H9 (cell line): ENCODE measurements around the gene MX2. TPM values are rescaled to one million over a fixed set of nuclear protein-coding genes. Genes with fewer than 3 reads are reported as not detected.

Source experiments
- DNase-seq: peaks from one replicate; pipeline ENCODE4 v3.0.0-alpha.2; 2017
- H2AFZ ChIP-seq: one replicate; pipeline ENCODE4 v1.6.1; 2013; ENCODE audit warnings: mild to moderate bottlenecking, low read length, control low read depth, moderate library complexity
- H2AK5ac ChIP-seq: 2 replicates; pipeline ENCODE4 v1.6.1; 2013; ENCODE audit warnings: low read length, control low read depth, mixed read lengths; ENCODE audit not compliant: insufficient read length
- H2BK120ac ChIP-seq: one replicate; pipeline ENCODE4 v1.6.1; 2013; ENCODE audit warnings: low read depth, mild to moderate bottlenecking, low read length, control low read depth, inconsistent platforms; ENCODE audit not compliant: poor library complexity, severe bottlenecking
- H2BK12ac ChIP-seq: 2 replicates; pipeline ENCODE4 v1.6.1; 2013; ENCODE audit warnings: low read length, control low read depth, mixed read lengths, low read depth; ENCODE audit not compliant: insufficient read length
- H2BK15ac ChIP-seq: 2 replicates; pipeline ENCODE4 v1.6.1; 2013; ENCODE audit warnings: low read depth, low read length, control low read depth
- H2BK20ac ChIP-seq: one replicate; pipeline ENCODE4 v1.6.1; 2013; ENCODE audit warnings: low read depth, mild to moderate bottlenecking, low read length, control low read depth, inconsistent platforms; ENCODE audit not compliant: poor library complexity, severe bottlenecking
- H2BK5ac ChIP-seq: 2 replicates; pipeline ENCODE4 v1.6.1; 2013; ENCODE audit warnings: low read length, control low read depth, mixed read lengths; ENCODE audit not compliant: insufficient read length
- H3K14ac ChIP-seq: 2 replicates; pipeline ENCODE4 v1.6.1; 2013; ENCODE audit warnings: low read length, control low read depth; ENCODE audit not compliant: insufficient read depth
- H3K18ac ChIP-seq: 2 replicates; pipeline ENCODE4 v1.6.1; 2013; ENCODE audit warnings: low read depth, mild to moderate bottlenecking, mixed read lengths, low read length, control low read depth; ENCODE audit not compliant: insufficient read length
- H3K23ac ChIP-seq: 2 replicates; pipeline ENCODE4 v1.6.1; 2013; ENCODE audit warnings: low read length, control low read depth, mixed read lengths, low read depth; ENCODE audit not compliant: insufficient read length
- H3K23me2 ChIP-seq: 2 replicates; pipeline ENCODE4 v1.6.1; 2013; ENCODE audit warnings: low read depth, mild to moderate bottlenecking, mixed read lengths, low read length, control low read depth; ENCODE audit not compliant: insufficient read length, poor library complexity, severe bottlenecking
- H3K27ac ChIP-seq: 2 replicates; pipeline ENCODE4 v1.5.1; 2013; ENCODE audit warnings: low read length, control low read depth, mixed read lengths, low read depth; ENCODE audit not compliant: insufficient read length
- H3K27me3 ChIP-seq: 2 replicates; pipeline ENCODE4 v1.6.1; 2013; ENCODE audit warnings: low read length, control low read depth, inconsistent platforms; ENCODE audit not compliant: insufficient read depth
- H3K4ac ChIP-seq: 2 replicates; pipeline ENCODE4 v1.6.1; 2013; ENCODE audit warnings: low read depth, mild to moderate bottlenecking, control low read depth, inconsistent platforms, low read length, moderate library complexity
- H3K4me1 ChIP-seq: 2 replicates; pipeline ENCODE4 v1.6.1; 2013; ENCODE audit warnings: low read length, control low read depth, inconsistent platforms; ENCODE audit not compliant: insufficient read depth
- H3K4me2 ChIP-seq: 2 replicates; pipeline ENCODE4 v1.6.1; 2013; ENCODE audit warnings: low read length, control low read depth, mixed read lengths; ENCODE audit not compliant: insufficient read length, insufficient read depth
- H3K56ac ChIP-seq: 2 replicates; pipeline ENCODE4 v1.6.1; 2013; ENCODE audit warnings: low read depth, mild to moderate bottlenecking, mixed read lengths, low read length, control low read depth; ENCODE audit not compliant: insufficient read length
- H3K79me1 ChIP-seq: 2 replicates; pipeline ENCODE4 v1.6.1; 2013; ENCODE audit warnings: low read depth, mild to moderate bottlenecking, moderate library complexity, low read length, control low read depth, inconsistent platforms; ENCODE audit not compliant: insufficient read depth, poor library complexity, severe bottlenecking
- H3K79me2 ChIP-seq: 2 replicates; pipeline ENCODE4 v1.6.1; 2013; ENCODE audit warnings: low read length, control low read depth, inconsistent platforms; ENCODE audit not compliant: insufficient read depth
- H3K9ac ChIP-seq: 2 replicates; pipeline ENCODE4 v1.6.1; 2013; ENCODE audit warnings: low read length, control low read depth, mixed read lengths; ENCODE audit not compliant: insufficient read length; ENCODE audit errors: extremely low read depth
- H3K9me3 ChIP-seq: one replicate; pipeline ENCODE4 v1.6.1; 2013; ENCODE audit warnings: low read depth, low read length, inconsistent platforms; ENCODE audit not compliant: control insufficient read depth
- H3T11ph ChIP-seq: one replicate; pipeline ENCODE4 v1.6.1; 2013; ENCODE audit warnings: mild to moderate bottlenecking, low read length, control low read depth, inconsistent platforms
- H4K20me1 ChIP-seq: one replicate; pipeline ENCODE4 v1.6.1; 2013; ENCODE audit not compliant: control insufficient read depth, insufficient read length, insufficient read depth
- H4K5ac ChIP-seq: 2 replicates; pipeline ENCODE4 v1.6.1; 2013; ENCODE audit warnings: low read depth, mild to moderate bottlenecking, mixed read lengths, low read length, control low read depth; ENCODE audit not compliant: insufficient read length
- H4K8ac ChIP-seq: replicated peaks from 2 replicates; pipeline ENCODE4 v1.6.1; 2013; ENCODE audit warnings: low read length, control low read depth, mixed read lengths, low read depth; ENCODE audit not compliant: insufficient read length
- H4K91ac ChIP-seq: 2 replicates; pipeline ENCODE4 v1.6.1; 2013; ENCODE audit warnings: low read depth, mild to moderate bottlenecking, moderate library complexity, mixed read lengths, low read length, control low read depth; ENCODE audit not compliant: insufficient read length
- H3K27ac Mint-ChIP-seq, 3 experiments: 2 replicates in 2 of 3; 3 replicates in 1 of 3; pipeline ENCODE4 v1.8.0; 2020 to 2021; ENCODE audit warnings: mixed read lengths in 3 of 3, mild to moderate bottlenecking in 1 of 3, moderate library complexity in 1 of 3
- H3K27me3 Mint-ChIP-seq: 2 replicates; pipeline ENCODE4 v1.8.0; 2021; ENCODE audit warnings: low read depth, mild to moderate bottlenecking, moderate library complexity, mixed read lengths
- H3K36me3 Mint-ChIP-seq, 3 experiments: 2 replicates in 2 of 3; 3 replicates in 1 of 3; pipeline ENCODE4 v1.8.0; 2020 to 2021; ENCODE audit warnings: low read depth in 3 of 3, mixed read lengths in 3 of 3; ENCODE audit not compliant: insufficient read depth in 1 of 3
- H3K4me1 Mint-ChIP-seq, 2 experiments: 2 replicates each; pipeline ENCODE4 v1.8.0; 2020; ENCODE audit warnings: mixed read lengths in 2 of 2
- H3K4me3 Mint-ChIP-seq, 2 experiments: 2 replicates in 1 of 2; 3 replicates in 1 of 2; pipeline ENCODE4 v1.8.0; 2020 to 2021; ENCODE audit warnings: mild to moderate bottlenecking in 2 of 2, mixed read lengths in 2 of 2, moderate library complexity in 1 of 2
- H3K9me3 Mint-ChIP-seq, 2 experiments: 2 replicates in 1 of 2; 3 replicates in 1 of 2; pipeline ENCODE4 v1.8.0; 2020; ENCODE audit warnings: mild to moderate bottlenecking in 2 of 2, mixed read lengths in 2 of 2, moderate library complexity in 1 of 2
- WGBS: extraction: QIAGEN DNeasy Blood & Tissue Kit; methylation state at CpG from one replicate; pipeline ENCODE4 v1.1.7; 2013; ENCODE audit warnings: missing lambda C conversion rate, low lambda C conversion rate, mixed read lengths; ENCODE audit not compliant: insufficient read length; ENCODE audit errors: extremely low coverage; 5-methylcytosine and 5-hydroxymethylcytosine counted together
- total RNA-seq: library from RNA; stranded (reverse); gene quantifications from 2 replicates; pipeline ENCODE4 v1.2.1, GENCODE V29; 2021
- TF ChIP-seq, protein P1 (sequence below): fragments of 200-600 bp; sonication (generic); conservative IDR thresholded peaks from 3 replicates; pipeline ENCODE4 v1.8.0; 2021; ENCODE audit warnings: antibody characterized with exemption, mild to moderate bottlenecking

MX2 gene
- total RNA-seq, 1 experiment from 2014 or later: 1.8 TPM

DNA sequence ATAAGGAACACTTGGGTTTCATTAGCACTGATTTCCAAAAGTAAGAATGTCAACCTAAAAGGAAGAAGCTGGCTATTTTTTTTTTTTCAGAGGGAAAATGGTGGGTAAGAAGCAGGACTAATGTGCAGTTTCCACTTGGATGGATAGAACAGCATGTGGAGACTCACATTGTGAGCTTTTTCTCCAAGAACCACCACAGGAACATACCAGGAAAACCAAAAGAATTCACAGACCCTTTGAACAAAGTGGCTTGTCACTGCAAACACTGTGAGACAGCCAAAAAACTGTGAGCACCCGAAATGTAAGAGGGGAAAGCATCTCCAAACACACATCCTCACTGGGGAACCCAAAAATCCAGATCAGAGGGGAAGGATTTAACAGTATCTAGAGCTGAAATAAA lies 48.5 kb downstream of the MX2 start:
- Mint-ChIP-seq H3K36me3 (peaks cover 0 to 11% (median 0%) of the 10 kb centered on the region in 3 experiments; a peak in 1 of 7 replicates), H3K4me1 (peaks cover 19 to 20% of the 10 kb centered on the region in 2 experiments), H3K27ac (peak overlapping the region in 2 of 3 experiments; percentile 19 to 62; a peak in 2 of 7 replicates), H3K4me3 (no peak overlapping the region), H3K9me3 (peaks cover 3 to 5% of the 10 kb centered on the region in 2 experiments), H3K27me3 (peaks cover 7% of the 10 kb centered on the region)
- Histone ChIP-seq H2BK120ac (no peak overlapping the region), H3K14ac (no peak overlapping the region), H4K20me1 (no peaks in the 10 kb centered on the region), H3K9me3 (no peaks in the 10 kb centered on the region), H2BK12ac (no peak overlapping the region), H3K4ac (no peak overlapping the region), H3K27ac (no peak overlapping the region), H2BK20ac (no peak overlapping the region), H2BK5ac (no peak overlapping the region), H4K5ac (no peak overlapping the region), H3K23ac (no peak overlapping the region), H3K56ac (no peak overlapping the region), H3K79me1 (no peaks in the 10 kb centered on the region), H3K79me2 (no peaks in the 10 kb centered on the region), H3K9ac (no peak overlapping the region), H2AK5ac (no peak overlapping the region), H3K4me1 (no peaks in the 10 kb centered on the region), H4K8ac (no peak overlapping the region), H4K91ac (no peak overlapping the region), H3K27me3 (no peaks in the 10 kb centered on the region), H3T11ph (no peak overlapping the region), H3K4me2 (no peak overlapping the region), H2AFZ (no peak overlapping the region), H3K18ac (no peak overlapping the region), H3K23me2 (no peaks in the 10 kb centered on the region), H2BK15ac (no peak overlapping the region)
- TF ChIP-seq, protein P1, sequence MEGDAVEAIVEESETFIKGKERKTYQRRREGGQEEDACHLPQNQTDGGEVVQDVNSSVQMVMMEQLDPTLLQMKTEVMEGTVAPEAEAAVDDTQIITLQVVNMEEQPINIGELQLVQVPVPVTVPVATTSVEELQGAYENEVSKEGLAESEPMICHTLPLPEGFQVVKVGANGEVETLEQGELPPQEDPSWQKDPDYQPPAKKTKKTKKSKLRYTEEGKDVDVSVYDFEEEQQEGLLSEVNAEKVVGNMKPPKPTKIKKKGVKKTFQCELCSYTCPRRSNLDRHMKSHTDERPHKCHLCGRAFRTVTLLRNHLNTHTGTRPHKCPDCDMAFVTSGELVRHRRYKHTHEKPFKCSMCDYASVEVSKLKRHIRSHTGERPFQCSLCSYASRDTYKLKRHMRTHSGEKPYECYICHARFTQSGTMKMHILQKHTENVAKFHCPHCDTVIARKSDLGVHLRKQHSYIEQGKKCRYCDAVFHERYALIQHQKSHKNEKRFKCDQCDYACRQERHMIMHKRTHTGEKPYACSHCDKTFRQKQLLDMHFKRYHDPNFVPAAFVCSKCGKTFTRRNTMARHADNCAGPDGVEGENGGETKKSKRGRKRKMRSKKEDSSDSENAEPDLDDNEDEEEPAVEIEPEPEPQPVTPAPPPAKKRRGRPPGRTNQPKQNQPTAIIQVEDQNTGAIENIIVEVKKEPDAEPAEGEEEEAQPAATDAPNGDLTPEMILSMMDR: no peak
- no CpG with 5 or more reads among the region's 1 CpG for WGBS
- DNase-seq: no peak
